HepG2 (cell line): ENCODE data around the gene OR6A2. TPM values are rescaled to one million over a fixed set of nuclear protein-coding genes. Genes with fewer than 3 reads are reported as not detected.

ENCODE experiments used
- ATAC-seq: fragments of 200-7000 bp; cut with Tn5 transposase; 3 replicates; pipeline ENCODE4 v1.9.1; 2020; ENCODE audit warnings: mild to moderate bottlenecking, moderate library complexity
- BruUV-seq: library from RNA; stranded (reverse); fragments of 400-500 nt; replicated peaks from 2 replicates; lab custom pipeline; 2021; lab: Mats Ljungman, UMichigan
- CTCF ChIA-PET: fragments of 300-600 bp; formaldehyde crosslinking; extraction: SDS; loops from one replicate; lab custom pipeline; 2021; ENCODE audit warnings: low total read pairs, inconsistent platforms, low intra/inter-chr PET ratio; lab: Yijun Ruan, JAX
- POLR2A ChIA-PET: fragments of 350-600 bp; sonication (Branson Sonifier 250); formaldehyde crosslinking; loops from one replicate; lab custom pipeline; 2020; ENCODE audit warnings: antibody characterized with exemption, inconsistent platforms; lab: Yijun Ruan, JAX
- DNase-seq: peaks from one replicate; pipeline ENCODE4 v3.0.0-alpha.2; 2015; ENCODE audit warnings: low spot score
- FAIRE-seq: peaks from 3 replicates; lab custom pipeline; 2011; peaks lifted over from hg19 to GRCh38; lab: Jason Lieb, UNC
- H2AFZ ChIP-seq: one replicate; pipeline ENCODE4 v1.6.1; 2011; ENCODE audit warnings: low read length, inconsistent platforms
- H3K27ac ChIP-seq: fragments of 300-600 bp; 3 replicates; pipeline ENCODE4 v1.8.0; 2011; ENCODE audit warnings: mixed run types, mild to moderate bottlenecking, mixed read lengths, low read length, inconsistent platforms; ENCODE audit not compliant: insufficient read depth; ENCODE audit errors: extremely low read length
- H3K27me3 ChIP-seq, 2 experiments: fragments of 200-600 bp in 1 of 2; 2 replicates in 1 of 2; 3 replicates in 1 of 2; pipeline versions ENCODE4 v1.6.0 to v1.8.0; 2011; ENCODE audit warnings: low read length in 2 of 2, mild to moderate bottlenecking in 2 of 2, moderate library complexity in 2 of 2, inconsistent platforms in 1 of 2; ENCODE audit not compliant: insufficient read depth in 2 of 2, control insufficient read depth in 1 of 2
- H3K36me3 ChIP-seq, 2 experiments: fragments of 200-600 bp in 1 of 2; replicated peaks in 1 of 2; 2 replicates in 1 of 2; 3 replicates in 1 of 2; pipeline versions ENCODE4 v1.5.1 to v1.8.0; 2011; ENCODE audit warnings: low read length in 2 of 2, inconsistent platforms in 1 of 2; ENCODE audit not compliant: insufficient read depth in 2 of 2, control insufficient read depth in 1 of 2
- H3K4me1 ChIP-seq: 2 replicates; pipeline ENCODE4 v1.5.1; 2012; ENCODE audit warnings: low read length, inconsistent platforms; ENCODE audit not compliant: insufficient read depth
- H3K4me2 ChIP-seq: 2 replicates; pipeline ENCODE4 v1.6.0; 2011; ENCODE audit warnings: low read depth, low read length, inconsistent platforms
- H3K4me3 ChIP-seq, 3 experiments: fragments of 200-600 bp in 1 of 3; sonication (generic), shearing (Covaris generic) in 1 of 3; replicated peaks in 1 of 3; 2 replicates each; pipeline ENCODE4 v1.5.1; 2011 to 2016; ENCODE audit warnings: low read length in 3 of 3, inconsistent platforms in 2 of 3, low read depth in 2 of 3, mild to moderate bottlenecking in 2 of 3, control low read depth in 1 of 3, mixed read lengths in 1 of 3; ENCODE audit not compliant: insufficient read depth in 1 of 3
- H3K79me2 ChIP-seq: one replicate; pipeline ENCODE4 v1.6.1; 2011; ENCODE audit warnings: low read length, inconsistent platforms; ENCODE audit not compliant: insufficient read depth
- H3K9ac ChIP-seq: 2 replicates; pipeline ENCODE4 v1.6.0; 2011; ENCODE audit warnings: mild to moderate bottlenecking, low read depth, low read length, inconsistent platforms; ENCODE audit not compliant: insufficient read depth
- H3K9me3 ChIP-seq: 2 replicates; pipeline ENCODE4 v1.5.1; 2012; ENCODE audit warnings: mild to moderate bottlenecking, low read length
- H4K20me1 ChIP-seq: 2 replicates; pipeline ENCODE4 v1.6.0; 2011; ENCODE audit warnings: inconsistent platforms, mild to moderate bottlenecking, low read length, moderate library complexity; ENCODE audit not compliant: insufficient read depth
- ARHGAP35 ChIP-seq: sonication (generic); formaldehyde crosslinking; IDR thresholded peaks from 2 replicates; pipeline ENCODE4 v1.9.0; 2022; ENCODE audit warnings: mild to moderate bottlenecking, inconsistent platforms, moderate library complexity, missing genetic modification reagents, borderline replicate concordance
- FOXC1 ChIP-seq: sonication (generic); formaldehyde crosslinking; IDR thresholded peaks from 2 replicates; pipeline ENCODE4 v1.8.0; 2022; ENCODE audit warnings: mild to moderate bottlenecking, missing genetic modification reagents, borderline replicate concordance
- FOXK2 ChIP-seq: fragments of 450-650 bp; IDR thresholded peaks from 2 replicates; pipeline ENCODE4 v1.6.1; 2016
- HDAC2 ChIP-seq: sonication (generic); formaldehyde crosslinking; IDR thresholded peaks from 2 replicates; pipeline ENCODE4 v1.4.0; 2020; ENCODE audit warnings: missing genetic modification reagents
- NCOA2 ChIP-seq: sonication (generic); formaldehyde crosslinking; IDR thresholded peaks from 2 replicates; pipeline ENCODE4 v1.8.0; 2022; ENCODE audit warnings: inconsistent platforms
- RFXANK ChIP-seq: IDR thresholded peaks from 2 replicates; pipeline ENCODE4 v1.6.1; 2016
- TOE1 ChIP-seq: sonication (generic); formaldehyde crosslinking; IDR thresholded peaks from 2 replicates; pipeline ENCODE4 v1.4.0; 2020; ENCODE audit warnings: mild to moderate bottlenecking, missing genetic modification reagents
- TSC22D2 ChIP-seq: sonication (generic); formaldehyde crosslinking; IDR thresholded peaks from 2 replicates; pipeline ENCODE4 v1.5.1; 2020; ENCODE audit warnings: missing genetic modification reagents, mild to moderate bottlenecking, borderline replicate concordance
- ZNF670 ChIP-seq: sonication (generic); formaldehyde crosslinking; IDR thresholded peaks from 2 replicates; pipeline ENCODE4 v1.8.0; 2022; ENCODE audit warnings: mild to moderate bottlenecking, missing genetic modification reagents, borderline replicate concordance
- WGBS: methylation state at CpG from one replicate; pipeline ENCODE4 v1.1.6; 2017; ENCODE audit warnings: low lambda C conversion rate; 5-methylcytosine and 5-hydroxymethylcytosine counted together
- in situ Hi-C: cut with HindIII; loops from 2 replicates; pipeline ENCODE4 v1.10.0; 2017; ENCODE audit warnings: low pct_unique_long_range_greater_than_20kb; ENCODE audit not compliant: extremely low pct_ligation_motif_present
- intact Hi-C: fragments of 100-400 bp; cut with micrococcal nuclease; formaldehyde crosslinking; loops from one replicate; pipeline ENCODE4 v1.10.0; 2022; ENCODE audit not compliant: unreplicated experiment
- polyA plus RNA-seq, 8 experiments: library from polyadenylated mRNA; depleted of rRNA in 3 of 8; stranded (reverse) in 7 of 8; unstranded in 1 of 8; fragments of >200 nt; fragmentation: Illumina TruSeq in 4 of 8; extraction: Trizol in 4 of 8; gene quantifications; 2 replicates each; pipeline versions ENCODE4 v1.2.1 to v1.2.3, GENCODE V29; 2011 to 2016; ENCODE audit warnings: low read depth in 4 of 8, missing spikeins in 1 of 8, mixed read lengths in 1 of 8; ENCODE audit not compliant: insufficient read depth in 1 of 8
- total RNA-seq, 5 experiments: library from RNA; depleted of rRNA; stranded (reverse); fragments of >200 nt; fragmentation: Illumina TruSeq; extraction: Trizol; gene quantifications; 2 replicates each; pipeline ENCODE4 v1.2.3, GENCODE V29; 2016; ENCODE audit warnings: low read depth in 1 of 5
- TF ChIP-seq, protein P1 (sequence below): sonication (generic); formaldehyde crosslinking; IDR thresholded peaks from 2 replicates; pipeline ENCODE4 v1.4.0; 2020; ENCODE audit warnings: mild to moderate bottlenecking, missing genetic modification reagents
- TF ChIP-seq, protein P2 (sequence below): sonication (generic); formaldehyde crosslinking; IDR thresholded peaks from 2 replicates; pipeline ENCODE4 v1.4.0; 2020; ENCODE audit warnings: missing genetic modification reagents

Gene OR6A2
- total and polyA plus RNA-seq, 2 of the 13 experiments (the other 11 are each of a cell fraction or from before 2014, with no cell fraction given), result not detected

GRCh38 chr11:6747097-6747668 is 52.3 kb downstream of the OR6A2 start (continued):
- TF ChIP-seq, protein P1, sequence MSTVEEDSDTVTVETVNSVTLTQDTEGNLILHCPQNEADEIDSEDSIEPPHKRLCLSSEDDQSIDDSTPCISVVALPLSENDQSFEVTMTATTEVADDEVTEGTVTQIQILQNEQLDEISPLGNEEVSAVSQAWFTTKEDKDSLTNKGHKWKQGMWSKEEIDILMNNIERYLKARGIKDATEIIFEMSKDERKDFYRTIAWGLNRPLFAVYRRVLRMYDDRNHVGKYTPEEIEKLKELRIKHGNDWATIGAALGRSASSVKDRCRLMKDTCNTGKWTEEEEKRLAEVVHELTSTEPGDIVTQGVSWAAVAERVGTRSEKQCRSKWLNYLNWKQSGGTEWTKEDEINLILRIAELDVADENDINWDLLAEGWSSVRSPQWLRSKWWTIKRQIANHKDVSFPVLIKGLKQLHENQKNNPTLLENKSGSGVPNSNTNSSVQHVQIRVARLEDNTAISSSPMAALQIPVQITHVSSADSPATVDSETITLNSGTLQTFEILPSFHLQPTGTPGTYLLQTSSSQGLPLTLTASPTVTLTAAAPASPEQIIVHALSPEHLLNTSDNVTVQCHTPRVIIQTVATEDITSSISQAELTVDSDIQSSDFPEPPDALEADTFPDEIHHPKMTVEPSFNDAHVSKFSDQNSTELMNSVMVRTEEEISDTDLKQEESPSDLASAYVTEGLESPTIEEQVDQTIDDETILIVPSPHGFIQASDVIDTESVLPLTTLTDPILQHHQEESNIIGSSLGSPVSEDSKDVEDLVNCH, result no peak

DNA sequence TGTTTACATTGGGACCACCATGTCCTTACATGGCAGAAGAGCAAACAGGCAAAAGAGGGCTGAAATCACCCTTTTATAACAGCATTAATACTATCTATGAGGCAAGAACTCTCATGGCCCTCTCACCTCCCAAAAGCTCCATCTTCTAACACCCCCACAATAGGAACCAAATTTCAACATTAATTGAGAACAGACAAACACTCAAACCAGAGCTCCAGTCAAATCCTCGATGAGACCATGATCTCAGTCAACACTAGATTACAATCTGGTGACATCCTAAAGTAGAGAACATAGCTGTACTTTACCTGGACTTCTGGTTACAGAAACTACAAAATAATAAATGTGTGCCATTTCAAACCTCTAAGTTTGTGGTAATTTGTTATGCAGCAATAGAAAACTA is 52.9 kb downstream of the OR6A2 start:
- H3K36me3 ChIP-seq, result no peaks in the 10 kb centered on the region
- DNase-seq, result no peak
- H4K20me1 ChIP-seq, result no peaks in the 10 kb centered on the region
- peaks cover 0 to 12% of the 10 kb centered on the region in 2 experiments; a peak in 2 of 5 replicates for H3K27me3 ChIP-seq
- in situ Hi-C loops (no loop called here), intact Hi-C loops (no loop called here)
- no peak for FAIRE-seq
- no peak for TF ChIP-seq ARHGAP35
- TF ChIP-seq NCOA2 (CRISPR knock-in tag), result no peak
- TF ChIP-seq FOXC1 (CRISPR knock-in tag), result no peak
- no peak for TF ChIP-seq FOXK2
- TF ChIP-seq ZNF670, result no peak
- TF ChIP-seq HDAC2 (CRISPR knock-in tag), result no peak
- TF ChIP-seq TOE1 (CRISPR knock-in tag), result no peak
- no peak for TF ChIP-seq TSC22D2
- TF ChIP-seq RFXANK (CRISPR knock-in tag), result no peak
- TF ChIP-seq, protein P2, sequence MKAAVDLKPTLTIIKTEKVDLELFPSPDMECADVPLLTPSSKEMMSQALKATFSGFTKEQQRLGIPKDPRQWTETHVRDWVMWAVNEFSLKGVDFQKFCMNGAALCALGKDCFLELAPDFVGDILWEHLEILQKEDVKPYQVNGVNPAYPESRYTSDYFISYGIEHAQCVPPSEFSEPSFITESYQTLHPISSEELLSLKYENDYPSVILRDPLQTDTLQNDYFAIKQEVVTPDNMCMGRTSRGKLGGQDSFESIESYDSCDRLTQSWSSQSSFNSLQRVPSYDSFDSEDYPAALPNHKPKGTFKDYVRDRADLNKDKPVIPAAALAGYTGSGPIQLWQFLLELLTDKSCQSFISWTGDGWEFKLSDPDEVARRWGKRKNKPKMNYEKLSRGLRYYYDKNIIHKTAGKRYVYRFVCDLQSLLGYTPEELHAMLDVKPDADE (CRISPR knock-in tag), result no peak
- TF ChIP-seq, all 625 proteins: peak for 0
- no peak overlapping the region for H3K4me3 ChIP-seq
- H3K9me3 ChIP-seq, result no peaks in the 10 kb centered on the region
- 0% methylated on average over 1 of the region's 1 CpG for WGBS
- ChIA-PET POLR2A (no interaction called here), CTCF (no interaction called here)
- BruUV-seq, result no TSS peak
- ATAC-seq, result no peak
- no peak overlapping the region for H2AFZ ChIP-seq
- no peaks in the 10 kb centered on the region for H3K4me1 ChIP-seq
- no peaks in the 10 kb centered on the region for H3K79me2 ChIP-seq
- no peak overlapping the region for H3K9ac ChIP-seq
- no peak overlapping the region for H3K4me2 ChIP-seq
- H3K27ac ChIP-seq, result no peak overlapping the region
